Erythroblast (primary cell): Measurements from ENCODE around the gene ZNF618.

ENCODE experiments used
- GATA1 ChIP-seq: IDR thresholded peaks from 2 replicates; pipeline ENCODE4 v1.6.1; 2011; ENCODE audit warnings: low read depth, mild to moderate bottlenecking, control low read depth, low read length, moderate library complexity
- POLR2A ChIP-seq: IDR thresholded peaks from 2 replicates; pipeline ENCODE4 v1.6.1; 2011; ENCODE audit warnings: mild to moderate bottlenecking, low read length

DNA sequence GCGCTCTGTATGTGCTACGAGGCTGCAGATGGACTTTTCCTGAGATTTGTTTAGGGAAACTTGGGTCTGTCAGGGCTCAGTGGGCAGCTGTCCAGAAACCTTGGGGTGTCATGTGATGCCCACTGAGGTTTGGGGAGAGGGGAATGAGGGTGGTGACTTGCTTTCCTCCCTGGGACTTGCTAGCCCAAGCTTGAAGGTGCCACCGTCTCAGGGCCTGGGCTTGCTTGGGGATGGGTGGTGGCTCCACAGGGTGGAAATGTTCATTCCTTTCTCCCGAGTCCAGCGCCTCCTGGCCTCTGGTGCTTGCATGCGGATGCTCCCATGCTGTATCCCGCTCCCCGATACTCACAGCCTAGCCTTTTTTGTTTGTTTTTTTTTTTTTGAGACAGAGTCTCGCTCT is 33.3 kb downstream of the ZNF618 start:
- TF ChIP-seq POLR2A: no peak
- TF ChIP-seq GATA1: no peak
